H9 (cell line): ENCODE measurements around the gene COL28A1. TPM values are rescaled to one million over a fixed set of nuclear protein-coding genes. Genes with fewer than 3 reads are reported as not detected.

Source experiments
- DNase-seq: peaks from one replicate; pipeline ENCODE4 v3.0.0-alpha.2; 2017
- H2AFZ ChIP-seq: one replicate; pipeline ENCODE4 v1.6.1; 2013; ENCODE audit warnings: mild to moderate bottlenecking, low read length, control low read depth, moderate library complexity
- H2AK5ac ChIP-seq: 2 replicates; pipeline ENCODE4 v1.6.1; 2013; ENCODE audit warnings: low read length, control low read depth, mixed read lengths; ENCODE audit not compliant: insufficient read length
- H2BK120ac ChIP-seq: one replicate; pipeline ENCODE4 v1.6.1; 2013; ENCODE audit warnings: low read depth, mild to moderate bottlenecking, low read length, control low read depth, inconsistent platforms; ENCODE audit not compliant: poor library complexity, severe bottlenecking
- H2BK12ac ChIP-seq: 2 replicates; pipeline ENCODE4 v1.6.1; 2013; ENCODE audit warnings: low read length, control low read depth, mixed read lengths, low read depth; ENCODE audit not compliant: insufficient read length
- H2BK15ac ChIP-seq: 2 replicates; pipeline ENCODE4 v1.6.1; 2013; ENCODE audit warnings: low read depth, low read length, control low read depth
- H2BK20ac ChIP-seq: one replicate; pipeline ENCODE4 v1.6.1; 2013; ENCODE audit warnings: low read depth, mild to moderate bottlenecking, low read length, control low read depth, inconsistent platforms; ENCODE audit not compliant: poor library complexity, severe bottlenecking
- H2BK5ac ChIP-seq: 2 replicates; pipeline ENCODE4 v1.6.1; 2013; ENCODE audit warnings: low read length, control low read depth, mixed read lengths; ENCODE audit not compliant: insufficient read length
- H3K14ac ChIP-seq: 2 replicates; pipeline ENCODE4 v1.6.1; 2013; ENCODE audit warnings: low read length, control low read depth; ENCODE audit not compliant: insufficient read depth
- H3K18ac ChIP-seq: 2 replicates; pipeline ENCODE4 v1.6.1; 2013; ENCODE audit warnings: low read depth, mild to moderate bottlenecking, mixed read lengths, low read length, control low read depth; ENCODE audit not compliant: insufficient read length
- H3K23ac ChIP-seq: 2 replicates; pipeline ENCODE4 v1.6.1; 2013; ENCODE audit warnings: low read length, control low read depth, mixed read lengths, low read depth; ENCODE audit not compliant: insufficient read length
- H3K23me2 ChIP-seq: 2 replicates; pipeline ENCODE4 v1.6.1; 2013; ENCODE audit warnings: low read depth, mild to moderate bottlenecking, mixed read lengths, low read length, control low read depth; ENCODE audit not compliant: insufficient read length, poor library complexity, severe bottlenecking
- H3K27ac ChIP-seq: 2 replicates; pipeline ENCODE4 v1.5.1; 2013; ENCODE audit warnings: low read length, control low read depth, mixed read lengths, low read depth; ENCODE audit not compliant: insufficient read length
- H3K27me3 ChIP-seq: 2 replicates; pipeline ENCODE4 v1.6.1; 2013; ENCODE audit warnings: low read length, control low read depth, inconsistent platforms; ENCODE audit not compliant: insufficient read depth
- H3K4ac ChIP-seq: 2 replicates; pipeline ENCODE4 v1.6.1; 2013; ENCODE audit warnings: low read depth, mild to moderate bottlenecking, control low read depth, inconsistent platforms, low read length, moderate library complexity
- H3K4me1 ChIP-seq: 2 replicates; pipeline ENCODE4 v1.6.1; 2013; ENCODE audit warnings: low read length, control low read depth, inconsistent platforms; ENCODE audit not compliant: insufficient read depth
- H3K4me2 ChIP-seq: 2 replicates; pipeline ENCODE4 v1.6.1; 2013; ENCODE audit warnings: low read length, control low read depth, mixed read lengths; ENCODE audit not compliant: insufficient read length, insufficient read depth
- H3K56ac ChIP-seq: 2 replicates; pipeline ENCODE4 v1.6.1; 2013; ENCODE audit warnings: low read depth, mild to moderate bottlenecking, mixed read lengths, low read length, control low read depth; ENCODE audit not compliant: insufficient read length
- H3K79me1 ChIP-seq: 2 replicates; pipeline ENCODE4 v1.6.1; 2013; ENCODE audit warnings: low read depth, mild to moderate bottlenecking, moderate library complexity, low read length, control low read depth, inconsistent platforms; ENCODE audit not compliant: insufficient read depth, poor library complexity, severe bottlenecking
- H3K79me2 ChIP-seq: 2 replicates; pipeline ENCODE4 v1.6.1; 2013; ENCODE audit warnings: low read length, control low read depth, inconsistent platforms; ENCODE audit not compliant: insufficient read depth
- H3K9ac ChIP-seq: 2 replicates; pipeline ENCODE4 v1.6.1; 2013; ENCODE audit warnings: low read length, control low read depth, mixed read lengths; ENCODE audit not compliant: insufficient read length; ENCODE audit errors: extremely low read depth
- H3K9me3 ChIP-seq: one replicate; pipeline ENCODE4 v1.6.1; 2013; ENCODE audit warnings: low read depth, low read length, inconsistent platforms; ENCODE audit not compliant: control insufficient read depth
- H3T11ph ChIP-seq: one replicate; pipeline ENCODE4 v1.6.1; 2013; ENCODE audit warnings: mild to moderate bottlenecking, low read length, control low read depth, inconsistent platforms
- H4K20me1 ChIP-seq: one replicate; pipeline ENCODE4 v1.6.1; 2013; ENCODE audit not compliant: control insufficient read depth, insufficient read length, insufficient read depth
- H4K5ac ChIP-seq: 2 replicates; pipeline ENCODE4 v1.6.1; 2013; ENCODE audit warnings: low read depth, mild to moderate bottlenecking, mixed read lengths, low read length, control low read depth; ENCODE audit not compliant: insufficient read length
- H4K8ac ChIP-seq: replicated peaks from 2 replicates; pipeline ENCODE4 v1.6.1; 2013; ENCODE audit warnings: low read length, control low read depth, mixed read lengths, low read depth; ENCODE audit not compliant: insufficient read length
- H4K91ac ChIP-seq: 2 replicates; pipeline ENCODE4 v1.6.1; 2013; ENCODE audit warnings: low read depth, mild to moderate bottlenecking, moderate library complexity, mixed read lengths, low read length, control low read depth; ENCODE audit not compliant: insufficient read length
- H3K27ac Mint-ChIP-seq, 3 experiments: 2 replicates in 2 of 3; 3 replicates in 1 of 3; pipeline ENCODE4 v1.8.0; 2020 to 2021; ENCODE audit warnings: mixed read lengths in 3 of 3, mild to moderate bottlenecking in 1 of 3, moderate library complexity in 1 of 3
- H3K27me3 Mint-ChIP-seq: 2 replicates; pipeline ENCODE4 v1.8.0; 2021; ENCODE audit warnings: low read depth, mild to moderate bottlenecking, moderate library complexity, mixed read lengths
- H3K36me3 Mint-ChIP-seq, 3 experiments: 2 replicates in 2 of 3; 3 replicates in 1 of 3; pipeline ENCODE4 v1.8.0; 2020 to 2021; ENCODE audit warnings: low read depth in 3 of 3, mixed read lengths in 3 of 3; ENCODE audit not compliant: insufficient read depth in 1 of 3
- H3K4me1 Mint-ChIP-seq, 2 experiments: 2 replicates each; pipeline ENCODE4 v1.8.0; 2020; ENCODE audit warnings: mixed read lengths in 2 of 2
- H3K4me3 Mint-ChIP-seq, 2 experiments: 2 replicates in 1 of 2; 3 replicates in 1 of 2; pipeline ENCODE4 v1.8.0; 2020 to 2021; ENCODE audit warnings: mild to moderate bottlenecking in 2 of 2, mixed read lengths in 2 of 2, moderate library complexity in 1 of 2
- H3K9me3 Mint-ChIP-seq, 2 experiments: 2 replicates in 1 of 2; 3 replicates in 1 of 2; pipeline ENCODE4 v1.8.0; 2020; ENCODE audit warnings: mild to moderate bottlenecking in 2 of 2, mixed read lengths in 2 of 2, moderate library complexity in 1 of 2
- WGBS: extraction: QIAGEN DNeasy Blood & Tissue Kit; methylation state at CpG from one replicate; pipeline ENCODE4 v1.1.7; 2013; ENCODE audit warnings: missing lambda C conversion rate, low lambda C conversion rate, mixed read lengths; ENCODE audit not compliant: insufficient read length; ENCODE audit errors: extremely low coverage; 5-methylcytosine and 5-hydroxymethylcytosine counted together
- total RNA-seq: library from RNA; stranded (reverse); gene quantifications from 2 replicates; pipeline ENCODE4 v1.2.1, GENCODE V29; 2021
- TF ChIP-seq, protein P1 (sequence below): fragments of 200-600 bp; sonication (generic); conservative IDR thresholded peaks from 3 replicates; pipeline ENCODE4 v1.8.0; 2021; ENCODE audit warnings: antibody characterized with exemption, mild to moderate bottlenecking

The COL28A1 gene
- total RNA-seq, 1 experiment from 2014 or later, result 0.66 TPM

DNA sequence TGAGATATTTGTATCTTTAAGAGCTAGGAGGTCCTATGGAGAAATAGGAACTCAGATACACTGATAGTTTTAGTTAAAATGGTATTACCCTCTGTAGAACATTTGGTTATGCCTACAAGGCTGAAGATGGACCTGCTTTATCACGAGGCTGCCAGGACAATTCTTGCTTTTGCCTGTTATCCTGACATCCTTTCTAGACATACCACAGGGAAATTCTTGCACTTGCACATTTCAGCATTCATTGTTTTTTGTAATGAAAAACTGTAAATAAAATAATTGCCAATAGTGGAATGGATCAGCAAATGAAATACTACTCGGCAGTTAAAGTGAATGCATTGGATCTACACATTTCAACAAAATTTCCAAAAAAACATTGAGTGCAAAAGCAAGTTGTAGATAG is 9.7 kb downstream of the COL28A1 start:
- Histone ChIP-seq H3K4me2 (no peak overlapping the region), H3K14ac (no peak overlapping the region), H3K23ac (no peak overlapping the region), H4K8ac (no peak overlapping the region), H3K18ac (no peak overlapping the region), H4K91ac (no peak overlapping the region), H4K5ac (no peak overlapping the region), H3K79me1 (no peaks in the 10 kb centered on the region), H3K23me2 (no peaks in the 10 kb centered on the region), H3T11ph (no peak overlapping the region), H2BK15ac (no peak overlapping the region), H3K4me1 (no peaks in the 10 kb centered on the region), H2BK5ac (no peak overlapping the region), H3K79me2 (no peaks in the 10 kb centered on the region), H2BK20ac (no peak overlapping the region), H3K27me3 (no peaks in the 10 kb centered on the region), H3K4ac (no peak overlapping the region), H3K9ac (no peak overlapping the region), H2AK5ac (no peak overlapping the region), H3K27ac (no peak overlapping the region), H3K9me3 (no peaks in the 10 kb centered on the region), H2AFZ (no peak overlapping the region), H2BK120ac (no peak overlapping the region), H2BK12ac (no peak overlapping the region), H3K56ac (no peak overlapping the region), H4K20me1 (no peaks in the 10 kb centered on the region)
- H3K36me3 Mint-ChIP-seq, result no peaks in the 10 kb centered on the region; a peak in 1 of 7 replicates
- H3K9me3 Mint-ChIP-seq, result no peaks in the 10 kb centered on the region
- no peaks in the 10 kb centered on the region for H3K27me3 Mint-ChIP-seq
- no peak for DNase-seq
- WGBS, result no CpG with 5 or more reads among the region's 2 CpGs
- H3K4me1 Mint-ChIP-seq, result no peaks in the 10 kb centered on the region
- H3K27ac Mint-ChIP-seq, result no peak overlapping the region
- TF ChIP-seq, protein P1, sequence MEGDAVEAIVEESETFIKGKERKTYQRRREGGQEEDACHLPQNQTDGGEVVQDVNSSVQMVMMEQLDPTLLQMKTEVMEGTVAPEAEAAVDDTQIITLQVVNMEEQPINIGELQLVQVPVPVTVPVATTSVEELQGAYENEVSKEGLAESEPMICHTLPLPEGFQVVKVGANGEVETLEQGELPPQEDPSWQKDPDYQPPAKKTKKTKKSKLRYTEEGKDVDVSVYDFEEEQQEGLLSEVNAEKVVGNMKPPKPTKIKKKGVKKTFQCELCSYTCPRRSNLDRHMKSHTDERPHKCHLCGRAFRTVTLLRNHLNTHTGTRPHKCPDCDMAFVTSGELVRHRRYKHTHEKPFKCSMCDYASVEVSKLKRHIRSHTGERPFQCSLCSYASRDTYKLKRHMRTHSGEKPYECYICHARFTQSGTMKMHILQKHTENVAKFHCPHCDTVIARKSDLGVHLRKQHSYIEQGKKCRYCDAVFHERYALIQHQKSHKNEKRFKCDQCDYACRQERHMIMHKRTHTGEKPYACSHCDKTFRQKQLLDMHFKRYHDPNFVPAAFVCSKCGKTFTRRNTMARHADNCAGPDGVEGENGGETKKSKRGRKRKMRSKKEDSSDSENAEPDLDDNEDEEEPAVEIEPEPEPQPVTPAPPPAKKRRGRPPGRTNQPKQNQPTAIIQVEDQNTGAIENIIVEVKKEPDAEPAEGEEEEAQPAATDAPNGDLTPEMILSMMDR, result no peak
- H3K4me3 Mint-ChIP-seq, result no peak overlapping the region
